GM21786 (cell line): ENCODE data around the gene MED12L.

ENCODE experiments used
- ATAC-seq: cut with Tn5 transposase; IDR thresholded peaks from one replicate; pipeline ENCODE4 v1.9.1; 2021; ENCODE audit not compliant: unreplicated experiment

MED12L gene

GRCh38 chr3:151086484-151087456, 1.3 kb downstream of the MED12L start:
- peak; percentile 61 for ATAC-seq

- ATAC-seq, result no peak
Measured at GRCh38 chr3:151087648-151088047, 2.2 kb downstream of the MED12L start.

GRCh38 chr3:151091685-151092345, 6.4 kb downstream of the MED12L start:
- ATAC-seq, result no peak

- ATAC-seq, result no peak
Measured at GRCh38 chr3:151093148-151093547, 7.7 kb downstream of the MED12L start.

- no peak for ATAC-seq
Measured at GRCh38 chr3:151093905-151094304, 8.4 kb downstream of the MED12L start.

GRCh38 chr3:151096716-151097115, 11.3 kb downstream of the MED12L start:
- no peak for ATAC-seq

GRCh38 chr3:151100076-151100475, 14.6 kb downstream of the MED12L start:
- no peak for ATAC-seq

GRCh38 chr3:151101270-151101969, 16.0 kb downstream of the MED12L start:
- no peak for ATAC-seq

- ATAC-seq, result no peak
Measured at GRCh38 chr3:151106311-151106710, 20.8 kb downstream of the MED12L start.

- ATAC-seq, result no peak
Measured at GRCh38 chr3:151107177-151107576, 21.7 kb downstream of the MED12L start.

- ATAC-seq, result no peak
Measured at GRCh38 chr3:151107701-151108100, 22.2 kb downstream of the MED12L start.

GRCh38 chr3:151109286-151109800, 23.9 kb downstream of the MED12L start:
- no peak for ATAC-seq

- no peak for ATAC-seq
Measured at GRCh38 chr3:151112731-151113130, 27.3 kb downstream of the MED12L start.

- ATAC-seq, result no peak
Measured at GRCh38 chr3:151113343-151113742, 27.9 kb downstream of the MED12L start.

- ATAC-seq, result no peak
Measured at GRCh38 chr3:151117047-151117446, 31.6 kb downstream of the MED12L start.

GRCh38 chr3:151119188-151119587, 33.7 kb downstream of the MED12L start:
- no peak for ATAC-seq

- ATAC-seq, result no peak
Measured at GRCh38 chr3:151120409-151120808, 34.9 kb downstream of the MED12L start.

GRCh38 chr3:151121016-151121415, 35.6 kb downstream of the MED12L start:
- no peak for ATAC-seq

GRCh38 chr3:151123827-151124226, 38.4 kb downstream of the MED12L start:
- ATAC-seq, result no peak

GRCh38 chr3:151124476-151124875, 39.0 kb downstream of the MED12L start:
- no peak for ATAC-seq

GRCh38 chr3:151130428-151130827, 45.0 kb downstream of the MED12L start:
- no peak for ATAC-seq
